ENCODE measurements around the gene BTG1.
"Not testable (repeated sequence)": the region's sequence is repeated elsewhere in the genome, so short reads cannot be mapped to it uniquely, and the experiment has no call there.

The BTG1 gene

DNA sequence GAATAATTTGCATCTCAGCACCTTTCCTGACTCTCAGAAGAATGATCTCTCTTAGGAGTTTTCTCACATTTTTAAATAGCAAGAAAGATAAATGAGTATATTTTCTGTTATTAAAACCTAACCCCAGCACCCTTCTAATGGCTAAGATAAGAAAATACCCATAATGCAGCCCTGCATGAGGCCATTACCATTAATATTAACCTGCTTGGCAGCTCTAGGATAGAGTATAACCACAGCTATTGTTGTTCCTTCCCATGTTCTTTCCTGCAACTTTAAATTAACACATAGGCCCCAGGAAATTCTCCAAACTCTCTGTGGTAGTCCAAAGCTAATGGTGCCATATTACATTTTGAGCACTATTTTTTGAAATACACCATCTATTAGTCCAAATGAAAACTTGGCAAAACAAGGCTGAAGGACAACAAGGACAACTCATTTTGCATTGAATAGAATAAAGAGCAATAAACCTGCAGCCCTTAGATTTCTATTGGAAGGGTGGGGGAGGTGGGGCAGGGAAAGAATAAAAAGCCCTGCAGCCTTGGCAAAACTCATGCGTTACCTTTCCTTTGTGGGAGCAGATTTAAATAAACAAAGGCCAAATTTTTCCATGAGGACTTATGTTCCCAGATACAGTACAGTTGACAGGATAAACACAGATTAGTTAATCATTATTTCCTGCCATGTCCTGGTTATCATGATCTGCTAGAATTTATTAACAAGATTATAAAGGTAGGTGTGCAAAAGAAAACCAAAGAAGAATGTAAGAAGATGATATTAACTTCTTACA, 46.9 kb downstream of the BTG1 start:
- no peak for DNase-seq (ENCODE audit: low read depth in 2 of 2)

DNA sequence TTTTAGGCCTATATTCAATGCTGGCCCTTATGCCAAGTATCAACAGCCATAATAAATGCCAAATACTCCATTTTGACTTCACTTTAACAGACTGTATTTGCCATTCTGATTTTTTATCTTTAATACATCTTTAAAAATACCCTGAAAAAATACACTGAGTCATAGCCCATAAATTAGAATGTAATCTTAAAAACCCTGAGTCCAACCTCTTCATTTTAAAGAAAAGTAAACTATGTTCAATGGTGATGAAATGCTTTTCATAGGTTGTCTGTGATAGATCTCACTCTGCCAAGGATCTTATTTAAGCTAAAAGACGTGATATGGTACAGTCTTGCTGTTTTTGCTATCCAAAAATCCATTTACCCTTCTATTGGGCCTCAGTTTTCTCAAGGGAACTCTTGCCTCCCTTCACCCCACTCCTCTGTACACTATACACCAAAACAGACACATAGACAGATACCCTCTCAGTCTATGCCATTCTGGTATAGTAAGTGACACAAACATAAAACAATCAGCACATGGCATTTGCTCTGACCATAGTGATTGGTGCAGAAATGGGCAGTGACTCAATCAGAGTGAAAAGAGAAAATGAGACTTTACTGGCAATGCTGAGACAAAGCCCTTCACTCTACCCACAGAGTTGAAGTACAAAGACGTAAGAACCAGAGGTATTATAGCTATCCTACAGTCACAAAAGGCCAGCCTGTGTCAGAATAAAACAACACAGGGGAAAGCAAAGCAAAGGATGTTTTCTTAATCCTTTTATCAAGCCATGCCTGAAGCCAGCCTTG, 49.1 kb downstream of the BTG1 start:
- DNase-seq (ENCODE audit: low read depth in 2 of 2), result no peak

DNA sequence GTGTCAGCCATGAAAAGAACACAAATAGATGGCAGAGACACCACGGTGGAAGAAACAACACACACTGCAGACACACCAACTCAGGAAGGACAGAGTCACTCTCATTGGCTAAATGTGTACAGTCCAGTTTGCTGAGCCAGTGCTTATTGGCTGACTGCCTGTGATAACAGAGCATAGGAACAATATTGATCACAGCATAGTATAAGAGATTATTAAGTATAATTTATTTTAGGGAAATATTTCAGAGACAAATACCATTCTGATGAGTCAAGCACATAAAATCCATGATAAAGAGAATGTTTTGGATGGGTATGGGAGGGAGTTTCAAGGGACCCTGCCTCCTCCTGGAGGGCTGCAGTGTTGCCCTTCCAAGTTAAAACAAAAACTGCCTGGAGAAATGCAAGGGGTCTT, 50.9 kb downstream of the BTG1 start:
- DNase-seq (ENCODE audit: low read depth in 2 of 2), result no peak

DNA sequence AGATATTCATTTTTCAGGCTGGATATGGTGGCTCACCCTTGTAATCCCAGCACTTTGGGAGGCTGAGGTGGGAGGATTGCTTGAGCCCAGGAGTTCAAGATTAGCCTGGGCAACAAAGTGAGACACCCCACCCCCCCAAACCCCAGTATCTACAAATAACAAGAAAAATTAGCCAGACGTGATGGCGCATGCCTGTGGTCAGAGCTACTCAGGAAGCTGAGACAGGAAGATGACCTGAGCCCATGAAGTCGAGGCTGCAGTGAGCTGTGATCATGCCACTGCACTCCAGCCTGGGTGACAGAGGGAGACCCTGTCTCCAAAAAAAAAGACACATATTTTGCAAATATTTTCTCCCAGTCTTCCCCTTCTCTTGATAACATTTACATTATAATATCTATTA, 51.3 kb downstream of the BTG1 start:
- not testable (repeated sequence) for DNase-seq (ENCODE audit: low read depth in 2 of 2)
